Measurements from ENCODE around the gene GARS1.

GARS1 gene

GRCh38 chr7:30604901-30605300 is 10.2 kb downstream of the GARS1 start:
- DNase-seq (ENCODE audit: low read depth), result no peak
- no peak overlapping the region for H3K4me3 ChIP-seq (ENCODE audit: low read depth, low read length)
- TF ChIP-seq CTCF (IDR thresholded peaks at IDR 0.05; ENCODE audit: insufficient read depth, low read depth, low read length, missing control alignments), result no peak

- TF ChIP-seq CTCF (IDR thresholded peaks at IDR 0.05; ENCODE audit: insufficient read depth, low read depth, low read length, missing control alignments), result no peak
- no peak for DNase-seq (ENCODE audit: low read depth)
- no peak overlapping the region for H3K4me3 ChIP-seq (ENCODE audit: low read depth, low read length)
Measured at GRCh38 chr7:30605832-30606231, 11.2 kb downstream of the GARS1 start.

GRCh38 chr7:30612658-30613265 is 18.1 kb downstream of the GARS1 start:
- no peak overlapping the region for H3K4me3 ChIP-seq (ENCODE audit: low read depth, low read length)
- no peak for DNase-seq (ENCODE audit: low read depth)
- no peak for TF ChIP-seq CTCF (IDR thresholded peaks at IDR 0.05; ENCODE audit: insufficient read depth, low read depth, low read length, missing control alignments)

- TF ChIP-seq CTCF (IDR thresholded peaks at IDR 0.05; ENCODE audit: insufficient read depth, low read depth, low read length, missing control alignments), result no peak
- H3K4me3 ChIP-seq (ENCODE audit: low read depth, low read length), result no peak overlapping the region
- no peak for DNase-seq (ENCODE audit: low read depth)
Measured at GRCh38 chr7:30613366-30614325, 19.0 kb downstream of the GARS1 start.

GRCh38 chr7:30616318-30616717 is 21.6 kb downstream of the GARS1 start:
- no peak for TF ChIP-seq CTCF (IDR thresholded peaks at IDR 0.05; ENCODE audit: insufficient read depth, low read depth, low read length, missing control alignments)
- DNase-seq (ENCODE audit: low read depth), result no peak
- no peak overlapping the region for H3K4me3 ChIP-seq (ENCODE audit: low read depth, low read length)

- no peak overlapping the region for H3K4me3 ChIP-seq (ENCODE audit: low read depth, low read length)
- TF ChIP-seq CTCF (IDR thresholded peaks at IDR 0.05; ENCODE audit: insufficient read depth, low read depth, low read length, missing control alignments), result no peak
- DNase-seq (ENCODE audit: low read depth), result no peak
Measured at GRCh38 chr7:30617359-30617758, 22.7 kb downstream of the GARS1 start.
